Putamen (tissue), 1 donor: ENCODE measurements around the gene SLC22A4.

ENCODE experiments used
- DNase-seq: peaks from one replicate; pipeline ENCODE4 v3.0.0-alpha.2; 2016; ENCODE audit warnings: low spot score

Gene SLC22A4

GRCh38 chr5:132262882-132263547, 31.2 kb upstream of the SLC22A4 start:
- no peak for DNase-seq

- no peak for DNase-seq
Measured at GRCh38 chr5:132263548-132264261, 30.5 kb upstream of the SLC22A4 start.

- DNase-seq = no peak
Measured at GRCh38 chr5:132264546-132265335, 29.5 kb upstream of the SLC22A4 start.

- DNase-seq = no peak
Measured at GRCh38 chr5:132265336-132266030, 28.7 kb upstream of the SLC22A4 start.

GRCh38 chr5:132266031-132266835, 28.0 kb upstream of the SLC22A4 start:
- no peak for DNase-seq

GRCh38 chr5:132266836-132267160, 27.4 kb upstream of the SLC22A4 start:
- no peak for DNase-seq

GRCh38 chr5:132267166-132267739, 26.9 kb upstream of the SLC22A4 start:
- no peak for DNase-seq

- DNase-seq = peak; percentile 51
Measured at GRCh38 chr5:132267931-132268768, 26.0 kb upstream of the SLC22A4 start.

GRCh38 chr5:132268769-132269551, 25.2 kb upstream of the SLC22A4 start:
- no peak for DNase-seq

- no peak for DNase-seq
Measured at GRCh38 chr5:132269635-132270334, 24.4 kb upstream of the SLC22A4 start.

- no peak for DNase-seq
Measured at GRCh38 chr5:132270335-132270665, 23.9 kb upstream of the SLC22A4 start.

- no peak for DNase-seq
Measured at GRCh38 chr5:132270706-132271105, 23.5 kb upstream of the SLC22A4 start.

GRCh38 chr5:132271251-132272246, 22.6 kb upstream of the SLC22A4 start:
- no peak for DNase-seq

- DNase-seq = no peak
Measured at GRCh38 chr5:132272311-132273210, 21.6 kb upstream of the SLC22A4 start.

GRCh38 chr5:132273631-132274030, 20.6 kb upstream of the SLC22A4 start:
- DNase-seq = no peak

- no peak for DNase-seq
Measured at GRCh38 chr5:132274050-132274792, 20.0 kb upstream of the SLC22A4 start.
